Neural cell (in vitro differentiated cells): Measurements from ENCODE around the gene MYO6. TPM values are rescaled to one million over a fixed set of nuclear protein-coding genes. Genes with fewer than 3 reads are reported as not detected.

Experiments used
- H2AFZ ChIP-seq: fragments of 200-600, 300-800 bp; sonication (generic), shearing (Covaris generic); 2 replicates; pipeline ENCODE4 v1.6.0; 2014; ENCODE audit warnings: low read depth, mild to moderate bottlenecking, antibody characterized with exemption, low read length, moderate library complexity
- H3F3A ChIP-seq: fragments of 200-600 bp; shearing (Covaris generic); 2 replicates; pipeline ENCODE4 v1.6.1; 2016; ENCODE audit warnings: mild to moderate bottlenecking, moderate library complexity, mixed read lengths, antibody characterized with exemption, low read length; ENCODE audit not compliant: insufficient read depth, poor library complexity, severe bottlenecking
- H3K27ac ChIP-seq: fragments of 200-600, 300-800 bp; sonication (generic), shearing (Covaris generic); 2 replicates; pipeline ENCODE4 v1.5.1; 2014; ENCODE audit warnings: mild to moderate bottlenecking, low read length, moderate library complexity
- H3K27me3 ChIP-seq: fragments of 300-800, 200-600 bp; sonication (generic), shearing (Covaris generic); 2 replicates; pipeline ENCODE4 v1.6.0; 2014; ENCODE audit warnings: mild to moderate bottlenecking, low read depth, low read length, moderate library complexity; ENCODE audit not compliant: insufficient read depth
- H3K36me3 ChIP-seq: fragments of 300-800, 200-600 bp; sonication (generic), shearing (Covaris generic); 2 replicates; pipeline ENCODE4 v1.5.1; 2014; ENCODE audit warnings: mild to moderate bottlenecking, antibody characterized with exemption, low read length, moderate library complexity; ENCODE audit not compliant: insufficient read depth
- H3K4me2 ChIP-seq: fragments of 300-800, 200-600 bp; sonication (generic), shearing (Covaris generic); 2 replicates; pipeline ENCODE4 v1.6.0; 2014; ENCODE audit warnings: mild to moderate bottlenecking, low read length
- H3K4me3 ChIP-seq: fragments of 300-800, 200-600 bp; sonication (generic), shearing (Covaris generic); 2 replicates; pipeline ENCODE4 v1.5.1; 2014; ENCODE audit warnings: mild to moderate bottlenecking, low read length, moderate library complexity
- H3K79me2 ChIP-seq: fragments of 200-600 bp; shearing (Covaris generic); replicated peaks from 2 replicates; pipeline ENCODE4 v1.6.0; 2014; ENCODE audit warnings: mild to moderate bottlenecking, low read length, moderate library complexity; ENCODE audit not compliant: insufficient read depth
- H3K9ac ChIP-seq: fragments of 300-800, 200-600 bp; sonication (generic), shearing (Covaris generic); 2 replicates; pipeline ENCODE4 v1.6.1; 2016; ENCODE audit warnings: mild to moderate bottlenecking, low read length, mixed read lengths
- H3K9me2 ChIP-seq: fragments of 200-600 bp; shearing (Covaris generic); 2 replicates; pipeline ENCODE4 v1.6.1; 2016; ENCODE audit warnings: mild to moderate bottlenecking, low read length, mixed read lengths; ENCODE audit not compliant: insufficient read depth
- H3K9me3 ChIP-seq: fragments of 200-600, 300-800 bp; sonication (generic), shearing (Covaris generic); 2 replicates; pipeline ENCODE4 v1.6.1; 2016; ENCODE audit warnings: mild to moderate bottlenecking, mixed run types, low read length, moderate library complexity, mixed read lengths
- H4K20me1 ChIP-seq: fragments of 200-600 bp; shearing (Covaris generic); 2 replicates; pipeline ENCODE4 v1.6.1; 2016; ENCODE audit warnings: mild to moderate bottlenecking, mixed run types; ENCODE audit not compliant: insufficient read depth
- CTCF ChIP-seq: fragments of 450-650 bp; IDR thresholded peaks from 2 replicates; pipeline ENCODE4 v1.5.1; 2014; ENCODE audit warnings: antibody characterized with exemption, mild to moderate bottlenecking, moderate library complexity; ENCODE audit not compliant: poor library complexity, severe bottlenecking
- EP300 ChIP-seq: fragments of 450-650 bp; conservative IDR thresholded peaks from 2 replicates; pipeline ENCODE4 v1.6.1; 2014; ENCODE audit warnings: antibody characterized with exemption, mild to moderate bottlenecking, moderate library complexity; ENCODE audit not compliant: poor library complexity, severe bottlenecking
- EZH2 ChIP-seq: fragments of 200-600, 300-800 bp; shearing (Covaris generic), sonication (generic); IDR thresholded peaks from 2 replicates; pipeline ENCODE4 v1.6.1; 2014; ENCODE audit warnings: antibody characterized with exemption, low read length, borderline replicate concordance, mild to moderate bottlenecking; ENCODE audit not compliant: insufficient read depth, poor library complexity, severe bottlenecking
- MXI1 ChIP-seq: fragments of 450-650 bp; conservative IDR thresholded peaks from 2 replicates; pipeline ENCODE4 v1.6.1; 2014; ENCODE audit warnings: antibody characterized with exemption, mild to moderate bottlenecking; ENCODE audit not compliant: poor library complexity, severe bottlenecking
- POLR2AphosphoS5 ChIP-seq: IDR thresholded peaks from 2 replicates; pipeline ENCODE4 v1.6.1; 2012
- RAD21 ChIP-seq: fragments of 450-650 bp; conservative IDR thresholded peaks from 2 replicates; pipeline ENCODE4 v1.6.1; 2014; ENCODE audit warnings: antibody characterized with exemption, mild to moderate bottlenecking, moderate library complexity
- REST ChIP-seq: IDR thresholded peaks from 2 replicates; pipeline ENCODE4 v1.6.1; 2012; ENCODE audit warnings: borderline replicate concordance
- SMC3 ChIP-seq: fragments of 450-650 bp; conservative IDR thresholded peaks from 2 replicates; pipeline ENCODE4 v1.6.1; 2014; ENCODE audit warnings: antibody characterized with exemption, mild to moderate bottlenecking, moderate library complexity; ENCODE audit not compliant: poor library complexity
- TAF1 ChIP-seq: IDR thresholded peaks from 2 replicates; pipeline ENCODE4 v1.6.1; 2012; ENCODE audit warnings: low read depth
- polyA plus RNA-seq: library from polyadenylated mRNA; depleted of rRNA; stranded (reverse); fragments of >200 nt; gene quantifications from 2 replicates; pipeline ENCODE4 v1.2.3, GENCODE V29; 2014

MYO6 gene
- polyA plus RNA-seq, 1 donor from 2014 or later, result 49.1 TPM

GRCh38 chr6:75812560-75812959 lies 63.5 kb downstream of the MYO6 start:
- Histone ChIP-seq H3K4me3 (no peak overlapping the region), H3K9me3 (peaks cover 2% of the 10 kb centered on the region), H4K20me1 (no peaks in the 10 kb centered on the region), H3K27ac (no peak overlapping the region), H3K36me3 (no peaks in the 10 kb centered on the region), H3K4me2 (no peak overlapping the region), H3K79me2 (no peaks in the 10 kb centered on the region), H3F3A (no peaks in the 10 kb centered on the region), H2AFZ (no peak overlapping the region), H3K27me3 (no peaks in the 10 kb centered on the region), H3K9ac (no peak overlapping the region), H3K9me2 (no peaks in the 10 kb centered on the region)
- TF ChIP-seq POLR2AphosphoS5 (no peak), REST (no peak), EP300 (no peak), RAD21 (no peak), CTCF (no peak)

- Histone ChIP-seq H3K9ac (no peak overlapping the region), H3K27me3 (no peaks in the 10 kb centered on the region), H3K79me2 (no peaks in the 10 kb centered on the region), H3K27ac (no peak overlapping the region), H3K4me2 (no peak overlapping the region), H3K36me3 (no peaks in the 10 kb centered on the region), H3K9me3 (peaks cover 2% of the 10 kb centered on the region), H2AFZ (no peak overlapping the region), H3K4me3 (no peak overlapping the region), H4K20me1 (no peaks in the 10 kb centered on the region), H3F3A (no peaks in the 10 kb centered on the region), H3K9me2 (no peaks in the 10 kb centered on the region)
- no peak for TF ChIP-seq POLR2AphosphoS5
- TF ChIP-seq REST, result no peak
- TF ChIP-seq CTCF, result no peak
- no peak for TF ChIP-seq RAD21
- no peak for TF ChIP-seq TAF1
- no peak for TF ChIP-seq SMC3
- TF ChIP-seq EP300, result no peak
- TF ChIP-seq MXI1, result no peak
- TF ChIP-seq EZH2, result no peak
These were observed 64.6 kb downstream of the MYO6 start for GRCh38 chr6:75813476-75814250.
